HL-60 (cell line): Measurements from ENCODE around the gene RAI1.

Experiments
- DNase-seq, 2 experiments: peaks; one replicate each; pipeline ENCODE4 v3.0.0-alpha.2; 2010 to 2020; ENCODE audit warnings: low read depth in 1 of 2, low spot score in 1 of 2
- H3K27ac ChIP-seq: fragments of 250-450 bp; sonication (Bioruptor Pico); replicated peaks from 2 replicates; pipeline ENCODE4 v1.5.1; 2020; ENCODE audit warnings: mild to moderate bottlenecking, moderate library complexity
- H3K27me3 ChIP-seq: fragments of 250-450 bp; sonication (Bioruptor Pico); 2 replicates; pipeline ENCODE4 v1.5.1; 2021; ENCODE audit warnings: mild to moderate bottlenecking, moderate library complexity; ENCODE audit not compliant: insufficient read depth, poor library complexity, severe bottlenecking
- H3K4me3 ChIP-seq: replicated peaks from 2 replicates; pipeline ENCODE4 v1.5.1; 2011; ENCODE audit warnings: mild to moderate bottlenecking, control low read depth, low read length; ENCODE audit not compliant: insufficient read depth
- CTCF ChIP-seq: IDR thresholded peaks from one replicate; pipeline ENCODE4 v1.5.1; 2011; ENCODE audit warnings: low read length, control low read depth, inconsistent platforms; ENCODE audit not compliant: insufficient read depth
- GABPA ChIP-seq: IDR thresholded peaks from 2 replicates; pipeline ENCODE4 v1.6.1; 2012; ENCODE audit warnings: low read depth
- POLR2AphosphoS5 ChIP-seq: IDR thresholded peaks from 2 replicates; pipeline ENCODE4 v1.6.1; 2012; ENCODE audit warnings: low read depth
- REST ChIP-seq: IDR thresholded peaks from 2 replicates; pipeline ENCODE4 v1.6.1; 2012; ENCODE audit warnings: low read depth; ENCODE audit not compliant: insufficient replicate concordance
- SPI1 ChIP-seq: IDR thresholded peaks from 2 replicates; pipeline ENCODE4 v1.6.1; 2012; ENCODE audit warnings: low read depth, mild to moderate bottlenecking, borderline replicate concordance

RAI1 gene

GRCh38 chr17:17740615-17741348 lies 59.5 kb downstream of the RAI1 start:
- DNase-seq = no peak
- Histone ChIP-seq H3K4me3 (no peak overlapping the region), H3K27me3 (no peaks in the 10 kb centered on the region), H3K27ac (no peak overlapping the region)
- TF ChIP-seq SPI1 (no peak), CTCF (no peak), GABPA (no peak), REST (no peak), POLR2AphosphoS5 (no peak)

DNA sequence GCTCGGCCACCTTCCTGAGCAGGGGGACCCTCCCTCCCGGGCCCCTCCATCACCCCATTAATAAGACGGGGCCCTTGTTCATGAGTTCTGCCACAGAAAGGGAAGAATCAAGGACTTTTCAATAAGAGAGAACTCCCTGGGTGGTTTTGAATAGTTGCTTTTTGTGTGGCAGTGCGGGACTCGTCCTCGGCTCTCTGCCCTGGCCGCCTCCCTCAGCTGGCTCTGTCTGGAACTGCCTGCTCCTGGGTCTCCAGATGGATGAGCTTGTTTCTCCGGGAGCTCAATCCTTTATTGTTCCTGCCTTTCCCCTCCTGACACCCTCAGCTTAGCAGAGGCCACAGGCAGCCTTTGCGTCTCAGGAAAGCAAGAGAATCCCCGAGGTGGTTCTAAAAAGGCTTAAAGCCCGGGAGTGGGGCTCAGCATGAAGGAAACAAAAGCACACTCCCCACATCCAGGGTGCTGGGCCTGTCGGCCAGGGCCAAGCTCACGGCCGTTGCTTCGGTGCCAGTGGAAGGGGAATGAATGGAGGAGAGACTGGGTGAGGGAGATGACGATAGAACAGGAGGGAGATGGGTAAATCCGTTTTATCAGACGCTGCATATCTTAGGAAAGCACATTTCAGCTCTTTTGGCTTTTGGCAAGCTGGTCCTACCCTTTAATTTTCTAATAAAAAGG lies 60.2 kb downstream of the RAI1 start:
- no peak overlapping the region for H3K4me3 ChIP-seq
- TF ChIP-seq SPI1 = no peak
- TF ChIP-seq GABPA = no peak

GRCh38 chr17:17742133-17742621 lies 60.9 kb downstream of the RAI1 start:
- DNase-seq = no peak
- TF ChIP-seq CTCF = no peak
- TF ChIP-seq SPI1 = no peak
- no peak for TF ChIP-seq POLR2AphosphoS5
- no peak for TF ChIP-seq REST
- TF ChIP-seq GABPA = no peak
- Histone ChIP-seq H3K27me3 (no peaks in the 10 kb centered on the region), H3K4me3 (no peak overlapping the region), H3K27ac (no peak overlapping the region)

More for the DNA sequence above, 60.2 kb downstream of the RAI1 start:
- Histone ChIP-seq H3K27ac (no peak overlapping the region), H3K27me3 (no peaks in the 10 kb centered on the region)
- DNase-seq = no peak

DNA sequence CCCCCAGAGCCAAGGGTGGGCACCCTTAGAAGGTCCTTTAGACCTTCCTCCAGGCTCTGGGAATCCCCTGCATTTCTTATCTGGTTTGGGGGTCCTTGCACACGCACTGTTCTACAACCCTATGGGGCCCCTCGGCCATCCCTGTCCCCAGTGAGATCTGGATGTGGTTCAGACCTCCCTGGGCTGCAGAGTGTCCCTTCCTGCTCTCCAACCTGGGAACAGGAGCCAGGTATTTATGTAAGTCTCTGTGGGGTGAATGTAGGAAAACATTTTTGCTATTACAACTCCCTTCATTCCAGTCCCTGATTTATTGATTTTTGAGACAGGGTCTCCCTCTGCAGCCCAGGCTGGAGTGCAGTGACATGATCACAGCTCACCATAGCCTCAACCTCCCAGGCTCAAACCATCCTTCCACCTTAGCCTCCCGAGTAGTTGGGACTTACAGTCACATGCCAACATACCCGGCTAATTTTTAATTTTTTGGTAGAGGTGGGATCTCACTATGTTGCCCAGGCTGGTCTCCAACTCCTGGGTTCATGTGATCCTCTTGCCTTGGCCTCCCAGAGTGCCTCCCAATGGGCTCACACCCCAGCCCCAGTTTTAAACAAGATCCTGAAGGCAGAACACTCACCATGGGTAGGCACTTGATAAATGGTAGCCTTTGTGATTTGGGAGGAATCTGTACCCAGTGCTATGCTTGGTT lies 61.6 kb downstream of the RAI1 start:
- no peaks in the 10 kb centered on the region for H3K27me3 ChIP-seq
- TF ChIP-seq POLR2AphosphoS5 (no peak), SPI1 (no peak)
- H3K27ac ChIP-seq = no peak overlapping the region
- no peak overlapping the region for H3K4me3 ChIP-seq
- no peak for DNase-seq
